ENCODE results near the gene GJD3.
"Not testable (repeated sequence)": the region's sequence is repeated elsewhere in the genome, so short reads cannot be mapped to it uniquely, and the experiment has no call there.

Gene GJD3

GRCh38 chr17:40382251-40382650 lies 17.7 kb upstream of the GJD3 start:
- no peaks in the 10 kb centered on the region for H3K36me3 ChIP-seq (ENCODE audit: control insufficient read depth, insufficient read depth, low read length)
- H3K27ac ChIP-seq (ENCODE audit: low read length): no peak overlapping the region
- H3K9me3 ChIP-seq (ENCODE audit: control insufficient read depth, insufficient read depth, low read length): no peaks in the 10 kb centered on the region
- no peaks in the 10 kb centered on the region for H3K27me3 ChIP-seq (ENCODE audit: control insufficient read depth, insufficient read depth, low read length)
- no CpG with 5 or more reads among the region's 4 CpGs for WGBS (ENCODE audit: insufficient coverage, insufficient read length)
- H3K4me1 ChIP-seq (ENCODE audit: control insufficient read depth, insufficient read depth, low read length): no peaks in the 10 kb centered on the region
- DNase-seq (ENCODE audit: low read depth, low spot score): no peak
- H3K4me3 ChIP-seq (ENCODE audit: low read length): no peak overlapping the region

- H3K4me3 ChIP-seq (ENCODE audit: low read length): no peak overlapping the region
- H3K27me3 ChIP-seq (ENCODE audit: control insufficient read depth, insufficient read depth, low read length): no peaks in the 10 kb centered on the region
- no peaks in the 10 kb centered on the region for H3K36me3 ChIP-seq (ENCODE audit: control insufficient read depth, insufficient read depth, low read length)
- no peaks in the 10 kb centered on the region for H3K9me3 ChIP-seq (ENCODE audit: control insufficient read depth, insufficient read depth, low read length)
- DNase-seq (ENCODE audit: low read depth, low spot score): no peak
- H3K4me1 ChIP-seq (ENCODE audit: control insufficient read depth, insufficient read depth, low read length): peaks cover 2% of the 10 kb centered on the region
- no peak overlapping the region for H3K27ac ChIP-seq (ENCODE audit: low read length)
- no CpG with 5 or more reads among the region's 7 CpGs for WGBS (ENCODE audit: insufficient coverage, insufficient read length)
Measured at GRCh38 chr17:40378966-40379365, 14.4 kb upstream of the GJD3 start.

- H3K9me3 ChIP-seq (ENCODE audit: control insufficient read depth, insufficient read depth, low read length): no peaks in the 10 kb centered on the region
- no peak overlapping the region for H3K27ac ChIP-seq (ENCODE audit: low read length)
- H3K36me3 ChIP-seq (ENCODE audit: control insufficient read depth, insufficient read depth, low read length): no peaks in the 10 kb centered on the region
- no peaks in the 10 kb centered on the region for H3K27me3 ChIP-seq (ENCODE audit: control insufficient read depth, insufficient read depth, low read length)
- no peak overlapping the region for H3K4me3 ChIP-seq (ENCODE audit: low read length)
- no CpG with 5 or more reads among the region's 13 CpGs for WGBS (ENCODE audit: insufficient coverage, insufficient read length)
- no peak for DNase-seq (ENCODE audit: low read depth, low spot score)
- H3K4me1 ChIP-seq (ENCODE audit: control insufficient read depth, insufficient read depth, low read length): peaks cover 2% of the 10 kb centered on the region
Measured at GRCh38 chr17:40377832-40378231, 13.3 kb upstream of the GJD3 start.

GRCh38 chr17:40376541-40376940 lies 12.0 kb upstream of the GJD3 start:
- not testable (repeated sequence) for H3K36me3 ChIP-seq (ENCODE audit: control insufficient read depth, insufficient read depth, low read length); H3K9me3 ChIP-seq (ENCODE audit: control insufficient read depth, insufficient read depth, low read length); H3K4me3 ChIP-seq (ENCODE audit: low read length); H3K27me3 ChIP-seq (ENCODE audit: control insufficient read depth, insufficient read depth, low read length); DNase-seq (ENCODE audit: low read depth, low spot score); H3K4me1 ChIP-seq (ENCODE audit: control insufficient read depth, insufficient read depth, low read length); H3K27ac ChIP-seq (ENCODE audit: low read length)
- no CpG with 5 or more reads among the region's 6 CpGs for WGBS (ENCODE audit: insufficient coverage, insufficient read length)

GRCh38 chr17:40375786-40376185 lies 11.2 kb upstream of the GJD3 start:
- WGBS (ENCODE audit: insufficient coverage, insufficient read length): no CpG with 5 or more reads among the region's 21 CpGs
- not testable (repeated sequence) for H3K27me3 ChIP-seq (ENCODE audit: control insufficient read depth, insufficient read depth, low read length); H3K27ac ChIP-seq (ENCODE audit: low read length); H3K4me1 ChIP-seq (ENCODE audit: control insufficient read depth, insufficient read depth, low read length); H3K36me3 ChIP-seq (ENCODE audit: control insufficient read depth, insufficient read depth, low read length); H3K9me3 ChIP-seq (ENCODE audit: control insufficient read depth, insufficient read depth, low read length); H3K4me3 ChIP-seq (ENCODE audit: low read length); DNase-seq (ENCODE audit: low read depth, low spot score)

- WGBS (ENCODE audit: insufficient coverage, insufficient read length): no CpG with 5 or more reads among the region's 14 CpGs
- H3K4me3 ChIP-seq (ENCODE audit: low read length): no peak overlapping the region
- peaks cover 2% of the 10 kb centered on the region for H3K4me1 ChIP-seq (ENCODE audit: control insufficient read depth, insufficient read depth, low read length)
- H3K36me3 ChIP-seq (ENCODE audit: control insufficient read depth, insufficient read depth, low read length): no peaks in the 10 kb centered on the region
- H3K27me3 ChIP-seq (ENCODE audit: control insufficient read depth, insufficient read depth, low read length): no peaks in the 10 kb centered on the region
- no peak overlapping the region for H3K27ac ChIP-seq (ENCODE audit: low read length)
- no peak for DNase-seq (ENCODE audit: low read depth, low spot score)
- no peaks in the 10 kb centered on the region for H3K9me3 ChIP-seq (ENCODE audit: control insufficient read depth, insufficient read depth, low read length)
Measured at GRCh38 chr17:40374821-40375498, 10.4 kb upstream of the GJD3 start.

GRCh38 chr17:40373999-40374398 lies 9.5 kb upstream of the GJD3 start:
- DNase-seq (ENCODE audit: low read depth, low spot score): no peak
- no peaks in the 10 kb centered on the region for H3K9me3 ChIP-seq (ENCODE audit: control insufficient read depth, insufficient read depth, low read length)
- H3K4me3 ChIP-seq (ENCODE audit: low read length): no peak overlapping the region
- no CpG with 5 or more reads among the region's 8 CpGs for WGBS (ENCODE audit: insufficient coverage, insufficient read length)
- peaks cover 2% of the 10 kb centered on the region for H3K4me1 ChIP-seq (ENCODE audit: control insufficient read depth, insufficient read depth, low read length)
- no peaks in the 10 kb centered on the region for H3K27me3 ChIP-seq (ENCODE audit: control insufficient read depth, insufficient read depth, low read length)
- no peaks in the 10 kb centered on the region for H3K36me3 ChIP-seq (ENCODE audit: control insufficient read depth, insufficient read depth, low read length)
- no peak overlapping the region for H3K27ac ChIP-seq (ENCODE audit: low read length)

GRCh38 chr17:40373324-40373723 lies 8.8 kb upstream of the GJD3 start:
- Histone ChIP-seq H3K36me3 (ENCODE audit: control insufficient read depth, insufficient read depth, low read length) (no peaks in the 10 kb centered on the region), H3K27ac (ENCODE audit: low read length) (no peak overlapping the region), H3K4me1 (ENCODE audit: control insufficient read depth, insufficient read depth, low read length) (peaks cover 2% of the 10 kb centered on the region), H3K27me3 (ENCODE audit: control insufficient read depth, insufficient read depth, low read length) (no peaks in the 10 kb centered on the region), H3K4me3 (ENCODE audit: low read length) (no peak overlapping the region), H3K9me3 (ENCODE audit: control insufficient read depth, insufficient read depth, low read length) (no peaks in the 10 kb centered on the region)
- no CpG with 5 or more reads among the region's 4 CpGs for WGBS (ENCODE audit: insufficient coverage, insufficient read length)
- DNase-seq (ENCODE audit: low read depth, low spot score): no peak

- H3K9me3 ChIP-seq (ENCODE audit: control insufficient read depth, insufficient read depth, low read length); H3K36me3 ChIP-seq (ENCODE audit: control insufficient read depth, insufficient read depth, low read length); H3K27ac ChIP-seq (ENCODE audit: low read length); DNase-seq (ENCODE audit: low read depth, low spot score); H3K4me3 ChIP-seq (ENCODE audit: low read length); H3K4me1 ChIP-seq (ENCODE audit: control insufficient read depth, insufficient read depth, low read length); H3K27me3 ChIP-seq (ENCODE audit: control insufficient read depth, insufficient read depth, low read length): not testable (repeated sequence)
- WGBS (ENCODE audit: insufficient coverage, insufficient read length): no CpG with 5 or more reads among the region's 4 CpGs
Measured at GRCh38 chr17:40372644-40373043, 8.1 kb upstream of the GJD3 start.

GRCh38 chr17:40372031-40372430 lies 7.5 kb upstream of the GJD3 start:
- Histone ChIP-seq H3K9me3 (ENCODE audit: control insufficient read depth, insufficient read depth, low read length) (no peaks in the 10 kb centered on the region), H3K36me3 (ENCODE audit: control insufficient read depth, insufficient read depth, low read length) (no peaks in the 10 kb centered on the region), H3K27ac (ENCODE audit: low read length) (no peak overlapping the region), H3K4me1 (ENCODE audit: control insufficient read depth, insufficient read depth, low read length) (peaks cover 2% of the 10 kb centered on the region), H3K4me3 (ENCODE audit: low read length) (no peak overlapping the region), H3K27me3 (ENCODE audit: control insufficient read depth, insufficient read depth, low read length) (no peaks in the 10 kb centered on the region)
- no CpG with 5 or more reads among the region's 2 CpGs for WGBS (ENCODE audit: insufficient coverage, insufficient read length)
- DNase-seq (ENCODE audit: low read depth, low spot score): no peak

GRCh38 chr17:40371261-40371929 lies 6.9 kb upstream of the GJD3 start:
- WGBS (ENCODE audit: insufficient coverage, insufficient read length): no CpG with 5 or more reads among the region's 16 CpGs
- Histone ChIP-seq H3K9me3 (ENCODE audit: control insufficient read depth, insufficient read depth, low read length) (no peaks in the 10 kb centered on the region), H3K4me1 (ENCODE audit: control insufficient read depth, insufficient read depth, low read length) (peaks cover 2% of the 10 kb centered on the region), H3K36me3 (ENCODE audit: control insufficient read depth, insufficient read depth, low read length) (no peaks in the 10 kb centered on the region), H3K27me3 (ENCODE audit: control insufficient read depth, insufficient read depth, low read length) (no peaks in the 10 kb centered on the region), H3K4me3 (ENCODE audit: low read length) (no peak overlapping the region), H3K27ac (ENCODE audit: low read length) (no peak overlapping the region)
- DNase-seq (ENCODE audit: low read depth, low spot score): peak; percentile 58
